MM.1S (cell line): ENCODE measurements around the gene EYA2.

ENCODE experiments used
- CTCF ChIP-seq: fragments of 300-600 bp; sonication (generic); IDR thresholded peaks from 2 replicates; pipeline ENCODE4 v1.5.1; 2016; ENCODE audit warnings: antibody characterized with exemption, low read length, mixed read lengths
- EZH2phosphoT487 ChIP-seq: fragments of 300-600 bp; sonication (generic); IDR thresholded peaks from 2 replicates; pipeline ENCODE4 v1.6.1; 2018; ENCODE audit warnings: antibody characterized with exemption, low read length

GRCh38 chr20:47030271-47030810 lies 135.7 kb downstream of the EYA2 start:
- TF ChIP-seq CTCF (no peak), EZH2phosphoT487 (no peak)
